Hypothalamus (tissue), 51 donors: ENCODE results near the gene DSC1.

Source experiments
- DNase-seq, 51 donors: peaks; one replicate each; lab custom pipeline; 2025; lab: John Stamatoyannopoulos, UW

The DSC1 gene

GRCh38 chr18:31105733-31106132 is 56.9 kb downstream of the DSC1 start:
- no peak for DNase-seq

- DNase-seq = no peak
Measured at GRCh38 chr18:31104444-31104843, 58.2 kb downstream of the DSC1 start.

- DNase-seq = no peak
Measured at GRCh38 chr18:31103423-31103822, 59.2 kb downstream of the DSC1 start.

GRCh38 chr18:31102941-31103340 is 59.7 kb downstream of the DSC1 start:
- DNase-seq = no peak

- peak in 11 of 51 donors; percentile 1 to 39 (median 8) for DNase-seq
Measured at GRCh38 chr18:31102025-31102684, 60.5 kb downstream of the DSC1 start, which contains the start of gene DSC2. Gene DSC2 (minus strand): TSS chr18:31102421. CDS start chr18:31101971, 450 bp downstream.

GRCh38 chr18:31101183-31102024 is 61.3 kb downstream of the DSC1 start:
- DNase-seq = peak in 44 of 51 donors; percentile 6 to 65 (median 27)

GRCh38 chr18:31100436-31101182 is 62.0 kb downstream of the DSC1 start:
- peak in 6 of 51 donors; percentile 2 to 30 (median 12) for DNase-seq

- no peak for DNase-seq
Measured at GRCh38 chr18:31099450-31100230, 63.0 kb downstream of the DSC1 start.

GRCh38 chr18:31098878-31099277 is 63.8 kb downstream of the DSC1 start:
- no peak for DNase-seq

GRCh38 chr18:31097666-31098065 is 65.0 kb downstream of the DSC1 start:
- no peak for DNase-seq

GRCh38 chr18:31093880-31094279 is 68.8 kb downstream of the DSC1 start:
- DNase-seq = no peak

GRCh38 chr18:31093294-31093693 is 69.4 kb downstream of the DSC1 start:
- DNase-seq = no peak

- no peak for DNase-seq
Measured at GRCh38 chr18:31091350-31091749, 71.3 kb downstream of the DSC1 start.

GRCh38 chr18:31088532-31088931 is 74.1 kb downstream of the DSC1 start:
- no peak for DNase-seq

GRCh38 chr18:31079973-31080372 is 82.7 kb downstream of the DSC1 start:
- no peak for DNase-seq
